SKM-1 (cell line): Measurements from ENCODE around the gene SFRP2.

ENCODE experiments used
- DNase-seq: peaks from one replicate; lab custom pipeline; 2025; ENCODE audit not compliant: unreplicated experiment; lab: John Stamatoyannopoulos, UW

The SFRP2 gene

GRCh38 chr4:153733751-153734448 lies 55.0 kb downstream of the SFRP2 start:
- no peak for DNase-seq

- no peak for DNase-seq
Measured at GRCh38 chr4:153731239-153731638, 57.6 kb downstream of the SFRP2 start.
